Measurements from ENCODE around the gene STRBP.

The STRBP gene

GRCh38 chr9:123097430-123098095 lies 170.8 kb downstream of the STRBP start:
- no peak for DNase-seq (ENCODE audit: low spot score)

- DNase-seq (ENCODE audit: low spot score), result no peak
These were observed 171.4 kb downstream of the STRBP start for GRCh38 chr9:123096987-123097386.

DNA sequence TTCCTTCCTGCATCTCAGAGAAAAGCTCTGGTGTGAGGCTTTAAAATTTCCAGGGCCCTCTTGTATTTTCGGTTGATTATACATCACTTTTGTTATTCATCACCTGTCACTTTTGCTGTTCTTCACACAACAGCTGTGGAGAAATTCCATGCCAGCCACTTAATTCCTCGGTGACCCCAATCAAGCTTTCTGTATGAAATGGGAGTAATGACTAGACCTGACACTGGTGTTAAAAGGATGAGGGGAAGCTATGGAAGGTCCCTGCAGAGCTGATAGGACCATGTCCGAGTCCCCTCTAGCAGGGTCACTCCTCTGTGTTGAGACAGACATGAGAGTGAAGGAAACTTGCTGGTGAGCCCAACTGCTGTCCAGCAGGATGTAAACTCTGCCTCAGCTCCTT lies 175.2 kb downstream of the STRBP start:
- DNase-seq (ENCODE audit: low spot score), result no peak

DNA sequence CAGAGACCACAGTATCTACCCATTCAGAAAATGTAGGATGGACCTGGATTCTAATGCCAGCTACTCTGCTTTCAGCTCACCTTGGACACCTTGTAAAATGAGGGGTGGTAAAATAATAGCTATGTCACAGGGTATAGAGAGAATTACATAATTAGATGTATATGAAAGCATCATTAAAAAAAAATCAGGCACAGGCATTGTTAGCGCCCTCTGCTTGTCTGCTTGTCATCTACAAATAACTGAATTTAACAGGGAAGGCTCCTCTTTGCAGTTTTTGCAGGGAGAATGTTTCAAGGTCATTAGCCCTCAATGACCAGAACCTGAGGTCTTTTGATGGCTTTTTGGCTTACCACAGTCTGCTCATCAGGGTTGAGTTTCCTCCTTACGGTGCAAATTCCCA lies 176.9 kb downstream of the STRBP start:
- no peak for DNase-seq (ENCODE audit: low spot score)

- no peak for DNase-seq (ENCODE audit: low spot score)
These were observed 177.4 kb downstream of the STRBP start for GRCh38 chr9:123090956-123091355.

DNA sequence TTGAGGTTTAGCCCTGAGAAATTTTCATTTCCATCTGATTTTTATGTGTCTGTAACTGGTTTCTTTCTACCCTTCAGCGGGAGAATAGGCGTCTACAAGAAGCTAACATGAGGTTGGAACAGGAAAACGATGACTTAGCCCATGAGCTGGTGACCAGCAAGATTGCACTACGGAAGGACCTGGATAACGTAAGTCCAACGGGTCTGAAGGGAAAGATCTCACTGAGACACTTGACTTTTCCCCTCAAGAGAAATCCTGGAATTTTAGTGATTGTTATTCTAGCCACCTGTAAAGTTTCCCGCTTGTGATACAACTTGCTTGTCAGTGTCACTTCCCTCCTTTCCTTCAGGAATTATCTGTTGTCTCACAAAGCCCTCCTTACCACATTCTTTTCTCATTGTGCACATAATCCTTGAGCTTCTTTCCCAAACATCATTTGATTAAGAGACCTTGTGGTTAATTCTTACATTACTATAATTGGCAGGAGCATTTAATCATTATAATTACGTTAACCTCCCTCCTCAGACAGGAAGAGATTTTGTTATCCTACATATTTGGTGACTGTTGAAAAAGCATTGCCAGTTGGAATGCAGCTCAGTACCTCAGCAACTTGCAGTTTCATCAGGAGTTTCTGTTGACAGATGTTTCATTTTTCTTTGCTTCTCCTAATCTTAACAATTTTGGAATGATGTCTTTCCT lies 178.0 kb downstream of the STRBP start:
- peak; percentile 37 for DNase-seq (ENCODE audit: low spot score)

DNA sequence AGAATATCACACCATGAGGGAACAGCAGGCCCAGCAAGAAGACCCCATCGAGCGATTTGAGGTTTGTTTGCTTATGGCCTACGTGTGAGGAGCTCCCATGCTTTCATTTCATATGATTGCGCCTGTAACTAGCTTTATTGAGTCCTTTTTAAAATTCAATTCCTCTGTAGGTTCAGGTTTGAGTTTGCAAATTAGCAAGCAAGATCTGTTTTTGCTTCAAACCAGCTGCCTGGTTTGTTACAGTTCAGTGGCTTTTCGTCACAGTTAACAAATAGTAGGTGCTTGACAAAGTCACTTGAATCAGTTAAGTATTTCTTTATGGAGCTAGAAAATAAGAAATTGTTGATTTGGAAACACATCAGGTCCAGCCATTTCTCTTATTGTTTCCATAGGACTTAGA lies 178.6 kb downstream of the STRBP start:
- DNase-seq (ENCODE audit: low spot score), result no peak

DNA sequence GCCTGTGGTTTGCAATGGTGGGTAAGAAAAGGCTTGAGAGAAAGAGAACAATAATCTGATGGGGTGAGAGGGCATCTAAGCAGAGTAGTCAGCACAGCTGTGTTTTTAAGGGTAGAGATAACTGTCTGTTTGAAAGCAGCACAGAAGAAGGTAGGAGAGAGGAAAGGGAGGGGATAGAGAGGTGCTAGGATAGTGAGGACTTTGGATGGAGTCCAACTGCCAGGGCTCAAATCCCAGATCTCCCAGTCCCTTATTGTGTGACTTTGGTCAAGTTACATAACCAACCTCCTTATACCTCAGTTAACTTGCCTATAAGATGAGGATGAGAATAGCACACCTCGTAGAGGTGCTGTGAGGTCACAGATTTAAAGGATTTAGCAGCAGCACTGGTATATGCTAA lies 179.3 kb downstream of the STRBP start:
- DNase-seq (ENCODE audit: low spot score), result no peak

GRCh38 chr9:123087359-123087888 lies 181.0 kb downstream of the STRBP start:
- no peak for DNase-seq (ENCODE audit: low spot score)

GRCh38 chr9:123085916-123086315 lies 182.5 kb downstream of the STRBP start:
- DNase-seq (ENCODE audit: low spot score), result no peak

DNA sequence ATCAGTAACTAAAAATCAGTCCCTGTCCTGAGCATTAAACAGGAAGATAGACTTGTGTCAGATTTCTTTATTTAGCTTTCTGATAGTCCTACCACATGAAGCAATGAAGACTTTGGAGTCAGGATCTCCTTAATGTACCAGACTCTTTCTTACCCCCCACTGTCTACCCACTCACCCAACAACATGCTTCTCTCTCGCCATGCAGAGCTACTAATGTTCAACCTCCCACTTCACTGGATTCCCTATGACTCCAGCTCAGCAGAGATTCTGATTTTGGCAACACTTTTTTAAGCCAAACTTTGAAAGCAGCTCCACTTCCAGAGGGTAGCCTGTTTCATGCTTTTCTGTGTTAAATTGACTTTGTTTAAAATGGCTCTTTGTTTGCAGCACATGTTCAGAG lies 184.1 kb downstream of the STRBP start:
- DNase-seq (ENCODE audit: low spot score), result no peak

GRCh38 chr9:123083680-123084079 lies 184.7 kb downstream of the STRBP start:
- DNase-seq (ENCODE audit: low spot score), result no peak

DNA sequence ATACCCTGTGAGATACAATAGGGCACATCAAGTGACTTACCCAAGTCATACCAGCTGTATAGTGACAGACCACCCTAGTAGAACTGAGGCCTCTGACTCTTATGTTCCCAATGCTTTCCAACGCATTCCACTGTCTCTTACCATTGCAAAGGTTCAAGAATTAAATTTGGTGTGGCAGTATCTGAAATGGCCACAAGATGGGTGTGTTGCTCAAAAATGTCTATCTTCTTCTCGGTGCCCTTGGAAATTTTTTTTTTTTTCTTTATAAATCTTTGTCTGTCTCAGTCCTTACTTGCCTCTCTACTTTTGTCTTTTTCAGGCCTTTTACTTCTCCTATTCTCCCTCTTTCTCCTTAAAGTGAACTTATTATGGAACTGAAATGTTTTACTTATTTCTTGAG lies 186.6 kb downstream of the STRBP start:
- peak; percentile 43 for DNase-seq (ENCODE audit: low spot score)

DNA sequence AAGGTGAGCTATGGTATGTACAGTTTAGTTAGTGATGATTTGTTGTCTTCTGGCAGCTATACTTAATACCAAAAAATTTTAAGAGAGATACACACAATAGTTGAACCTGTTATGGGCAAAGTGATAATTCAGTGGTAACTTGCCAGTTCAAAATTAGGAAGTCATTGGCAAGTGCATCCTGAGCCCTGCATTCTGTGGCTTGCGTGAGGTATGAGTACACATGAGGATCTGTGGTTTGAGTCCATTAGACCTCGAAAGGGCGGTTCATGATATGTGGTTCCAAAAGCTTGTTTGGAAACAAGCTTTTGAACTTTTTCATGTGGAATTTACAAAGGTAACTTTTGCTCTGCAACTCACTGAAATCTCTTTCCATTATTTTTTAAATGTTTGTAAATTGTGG lies 187.9 kb downstream of the STRBP start:
- DNase-seq (ENCODE audit: low spot score), result no peak

DNA sequence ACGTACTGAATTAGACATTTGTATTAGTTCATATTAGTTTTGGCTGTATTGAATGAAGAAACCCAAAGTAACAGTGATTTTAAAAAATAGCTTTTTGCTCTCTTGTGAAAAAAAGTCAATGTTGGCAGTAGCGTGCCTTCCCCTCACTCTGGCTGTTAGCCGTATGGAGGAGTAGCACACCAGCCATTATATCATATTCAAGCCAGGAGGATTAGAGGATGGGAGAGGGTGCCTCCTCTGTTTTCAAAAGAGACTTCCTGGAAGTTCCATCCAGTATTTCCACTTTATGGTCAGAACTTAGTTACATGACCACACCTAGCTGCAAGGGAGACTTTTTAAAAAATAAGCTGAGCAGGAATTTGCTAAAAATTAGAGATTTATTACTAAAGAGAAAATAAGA lies 193.8 kb downstream of the STRBP start:
- no peak for DNase-seq (ENCODE audit: low spot score)

DNA sequence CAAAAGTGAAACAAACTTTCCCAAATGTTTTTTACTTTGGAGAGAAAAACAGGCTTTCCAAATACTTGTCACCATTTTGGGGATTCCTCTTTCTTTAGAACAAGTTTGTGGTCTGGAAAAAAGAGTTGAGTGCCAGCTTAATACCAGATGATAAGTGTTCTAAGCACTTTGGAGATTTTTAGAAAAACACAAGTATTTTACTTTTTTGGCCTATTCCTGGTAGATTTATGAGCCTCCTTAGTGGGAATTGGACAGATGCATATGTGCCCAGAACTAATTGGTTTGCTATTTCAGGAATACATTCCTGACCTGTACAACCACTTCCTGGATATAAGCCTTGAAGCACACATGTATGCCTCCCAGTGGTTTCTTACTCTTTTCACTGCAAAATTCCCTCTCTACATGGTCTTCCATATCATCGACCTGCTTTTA lies 194.4 kb downstream of the STRBP start:
- peak; percentile 72 for DNase-seq (ENCODE audit: low spot score)

GRCh38 chr9:123073441-123073840 lies 194.9 kb downstream of the STRBP start:
- no peak for DNase-seq (ENCODE audit: low spot score)

DNA sequence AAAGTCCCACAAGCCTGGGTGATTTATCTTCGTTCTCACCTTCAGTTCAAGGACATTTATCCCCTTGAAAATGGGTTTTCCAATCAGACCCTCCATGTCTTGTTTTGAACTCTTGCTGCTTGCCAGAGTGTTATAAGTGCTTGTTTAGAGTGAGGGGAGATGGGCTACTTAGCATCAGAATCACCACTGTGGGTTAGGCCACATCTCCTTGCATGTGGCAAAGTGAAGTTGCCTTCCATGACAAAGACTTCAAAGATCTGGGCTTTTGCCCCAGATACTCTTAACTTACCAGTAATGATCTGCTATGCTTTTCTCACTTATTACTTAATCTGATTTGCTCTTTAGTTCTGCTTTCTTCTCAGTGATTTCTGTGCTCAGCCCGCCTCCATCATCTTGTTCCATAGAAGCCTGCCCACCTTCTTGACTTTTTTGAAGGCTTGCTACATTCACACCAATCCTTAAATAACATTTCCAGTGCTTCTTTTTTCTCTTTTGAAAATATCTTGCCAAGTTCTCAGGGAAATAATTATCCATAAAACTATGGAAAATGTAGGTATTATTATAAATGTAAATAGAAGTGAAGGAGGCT lies 195.9 kb downstream of the STRBP start:
- no peak for DNase-seq (ENCODE audit: low spot score)
